Measurements from ENCODE around the gene ZNF444.

Gene ZNF444

DNA sequence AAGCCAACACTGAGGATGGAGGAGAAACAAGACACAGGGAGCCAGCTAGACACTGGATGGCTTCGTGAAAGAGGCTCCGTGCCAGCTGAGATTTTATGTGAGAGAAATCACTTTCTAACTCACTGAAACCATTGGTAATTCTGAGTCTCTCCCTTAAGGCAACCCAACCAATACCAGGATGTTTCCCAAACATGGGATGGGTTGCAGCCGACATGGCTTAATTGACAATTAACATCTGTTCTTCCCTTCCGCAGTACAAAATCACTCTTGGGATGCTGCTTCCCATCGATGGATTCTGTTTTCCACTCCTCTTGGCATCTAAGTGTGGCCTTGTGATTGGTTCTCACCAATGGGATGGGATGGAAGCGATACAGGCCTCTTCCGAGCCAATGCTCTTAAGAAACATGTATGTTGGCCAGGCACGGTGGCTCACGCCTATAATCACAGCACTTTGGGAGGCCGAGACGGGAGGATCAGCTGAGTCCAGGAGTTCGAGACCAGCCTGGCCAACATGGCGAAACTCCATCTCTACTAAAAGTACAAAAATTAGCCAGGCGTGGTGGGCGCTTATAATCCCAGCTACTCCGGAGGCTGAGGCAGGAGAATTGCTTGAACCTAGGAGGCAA is 17.7 kb upstream of the ZNF444 start:
- DNase-seq (ENCODE audit: low spot score): no peak

DNA sequence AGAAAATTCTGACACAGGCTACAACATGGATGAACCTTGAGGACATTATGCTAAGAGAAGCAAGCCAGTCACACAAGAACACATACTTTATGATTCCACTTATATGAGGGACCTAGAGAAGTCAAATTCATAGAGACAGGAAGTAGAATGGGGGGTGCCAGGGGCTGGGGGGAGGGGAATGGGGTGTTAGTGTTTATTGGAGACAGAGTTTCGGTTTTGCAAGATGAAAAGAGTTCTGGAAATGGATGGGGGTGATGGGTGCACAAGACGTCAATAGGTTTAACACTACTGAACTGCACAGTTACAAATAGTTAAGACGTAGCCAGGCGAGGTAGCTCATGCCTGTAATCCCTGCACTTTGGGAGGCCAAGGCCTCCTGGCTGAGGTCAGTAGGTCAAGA is 16.5 kb upstream of the ZNF444 start:
- DNase-seq (ENCODE audit: low spot score): no peak

DNA sequence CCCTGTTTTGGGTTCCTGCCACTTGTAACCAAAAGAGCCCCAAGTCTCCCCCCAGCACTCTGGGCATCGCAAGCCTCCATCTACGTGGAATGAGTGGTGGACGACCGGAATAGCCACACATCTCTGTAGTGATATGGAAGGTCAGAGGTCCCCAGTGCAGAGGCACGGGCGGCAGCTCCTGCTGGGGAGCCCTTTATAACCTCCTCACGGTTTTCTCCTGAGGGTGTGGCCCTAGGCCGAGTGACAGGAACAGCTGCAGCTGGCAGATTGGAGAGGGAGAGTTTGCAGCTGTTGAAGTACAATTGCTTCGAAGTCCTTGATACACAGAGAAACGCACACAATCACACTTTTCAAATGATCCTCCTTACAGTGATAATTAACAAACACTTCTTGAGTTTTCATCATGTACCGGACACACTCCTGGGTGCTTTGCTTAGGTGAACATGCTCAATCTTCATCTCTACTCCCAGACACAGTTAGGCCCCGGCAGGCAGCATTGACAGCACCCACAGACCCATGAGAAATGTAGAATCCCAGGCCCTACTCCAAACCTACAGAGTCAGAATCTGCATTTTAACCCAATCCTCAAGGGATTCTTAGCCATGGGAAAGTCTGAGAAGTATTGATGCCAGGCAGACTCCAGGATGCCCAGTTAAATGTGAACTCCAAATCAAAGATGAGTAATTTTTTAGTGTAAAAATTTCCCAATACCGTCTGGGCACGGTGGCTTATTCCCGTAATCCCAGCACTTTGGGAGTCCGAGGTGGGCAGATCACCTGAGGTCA is 15.1 kb upstream of the ZNF444 start:
- no peak for DNase-seq (ENCODE audit: low spot score)

DNA sequence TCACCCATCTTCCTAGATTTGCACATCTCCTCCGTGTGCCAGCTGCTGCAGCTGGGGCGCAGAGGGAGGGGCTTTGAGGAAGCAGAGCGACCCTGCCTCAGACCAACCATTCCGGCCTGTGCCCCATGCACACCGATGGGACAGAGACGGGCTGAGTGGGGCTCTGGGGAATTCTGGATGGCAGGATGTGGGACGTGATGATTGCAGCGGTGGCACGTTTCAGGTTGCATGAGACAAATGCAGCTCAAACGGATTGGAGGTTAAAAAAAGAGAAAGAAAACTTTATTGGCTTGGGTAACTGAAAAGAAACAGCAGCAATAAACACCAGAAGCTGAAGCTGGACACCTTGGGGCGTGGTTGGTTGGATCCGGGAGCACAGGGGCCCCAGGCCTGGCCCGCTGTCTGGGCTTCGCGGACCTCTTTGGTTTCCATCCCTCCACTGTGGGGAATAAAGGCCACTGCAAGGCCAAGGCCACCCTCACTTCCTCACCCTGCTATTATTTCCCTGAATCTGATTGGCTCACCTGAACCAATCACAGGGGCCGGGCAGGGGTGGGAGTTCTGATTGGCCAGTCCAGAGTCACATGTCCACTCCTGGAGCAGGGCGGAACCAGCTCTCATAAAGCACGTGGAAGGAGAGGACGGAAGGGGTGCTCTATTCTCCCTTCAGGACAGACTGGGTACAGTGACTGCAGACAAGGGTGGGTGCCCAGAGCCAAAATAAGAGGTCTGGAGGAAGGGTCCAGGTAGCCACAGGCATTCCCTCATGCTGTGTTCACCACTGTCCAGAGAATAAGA is 13.9 kb upstream of the ZNF444 start:
- DNase-seq (ENCODE audit: low spot score): no peak

DNA sequence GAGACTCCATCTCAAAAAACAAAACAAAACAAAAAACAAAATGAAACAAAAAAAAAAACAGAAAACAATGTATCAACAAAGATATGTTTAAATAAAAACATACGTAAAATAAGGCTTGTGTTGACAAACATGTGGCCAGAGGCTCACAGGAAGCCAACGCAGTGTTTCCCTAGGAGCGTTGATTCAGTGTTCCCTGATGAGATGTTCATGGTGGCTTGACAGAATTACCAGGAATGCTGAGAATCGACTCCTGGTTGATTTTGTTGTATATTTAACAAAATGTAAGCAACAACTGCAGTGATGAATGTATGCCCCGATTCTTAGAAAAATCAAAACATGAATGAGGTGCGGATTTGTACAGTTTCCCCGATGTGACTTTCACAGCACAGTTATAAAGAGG is 11.1 kb upstream of the ZNF444 start:
- no peak for DNase-seq (ENCODE audit: low spot score)

DNA sequence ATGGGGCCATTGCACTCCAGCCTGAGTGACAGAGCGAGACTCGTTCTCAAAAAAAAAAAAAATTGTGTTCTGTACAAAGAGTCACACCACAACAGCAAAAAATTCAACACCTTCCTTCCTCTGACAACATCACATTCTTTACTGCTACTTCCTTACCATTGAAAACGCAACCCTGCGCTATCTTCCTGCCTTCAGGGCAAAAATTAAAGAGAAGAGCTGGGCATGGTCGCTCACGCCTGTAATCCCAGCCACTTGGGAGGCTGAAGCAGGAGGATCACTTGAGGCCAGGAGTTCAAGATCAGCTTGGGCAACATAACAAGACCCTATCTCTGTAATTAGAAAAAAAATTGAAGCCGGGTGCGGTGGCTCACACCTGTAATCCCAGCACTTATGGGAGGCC is 9.4 kb upstream of the ZNF444 start:
- DNase-seq (ENCODE audit: low spot score): no peak

DNA sequence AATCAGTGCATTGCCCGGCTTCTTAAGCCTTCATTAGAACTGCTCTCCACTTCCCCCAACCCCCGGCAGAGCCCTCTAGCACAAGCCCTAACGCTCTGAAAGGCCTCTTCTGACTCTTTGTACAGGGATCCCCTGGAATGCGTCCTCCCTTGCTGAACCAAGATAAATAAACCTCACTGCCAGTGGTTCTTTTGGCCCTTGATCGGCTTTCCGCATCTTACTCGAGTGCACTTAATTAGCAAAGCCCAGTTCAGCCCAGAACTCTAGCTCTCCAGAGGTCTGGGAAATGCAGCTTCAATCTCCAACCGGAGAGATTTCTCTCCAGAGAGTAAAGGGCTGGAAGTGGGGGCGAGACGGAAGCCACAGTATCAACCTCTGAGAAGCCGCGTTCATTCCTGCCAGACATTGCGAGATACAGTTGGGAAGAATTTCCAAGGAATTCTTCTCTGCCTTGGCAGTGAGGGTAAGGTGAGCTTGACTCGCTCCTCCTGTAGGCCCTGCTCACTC is 8.7 kb upstream of the ZNF444 start:
- DNase-seq (ENCODE audit: low spot score): no peak

DNA sequence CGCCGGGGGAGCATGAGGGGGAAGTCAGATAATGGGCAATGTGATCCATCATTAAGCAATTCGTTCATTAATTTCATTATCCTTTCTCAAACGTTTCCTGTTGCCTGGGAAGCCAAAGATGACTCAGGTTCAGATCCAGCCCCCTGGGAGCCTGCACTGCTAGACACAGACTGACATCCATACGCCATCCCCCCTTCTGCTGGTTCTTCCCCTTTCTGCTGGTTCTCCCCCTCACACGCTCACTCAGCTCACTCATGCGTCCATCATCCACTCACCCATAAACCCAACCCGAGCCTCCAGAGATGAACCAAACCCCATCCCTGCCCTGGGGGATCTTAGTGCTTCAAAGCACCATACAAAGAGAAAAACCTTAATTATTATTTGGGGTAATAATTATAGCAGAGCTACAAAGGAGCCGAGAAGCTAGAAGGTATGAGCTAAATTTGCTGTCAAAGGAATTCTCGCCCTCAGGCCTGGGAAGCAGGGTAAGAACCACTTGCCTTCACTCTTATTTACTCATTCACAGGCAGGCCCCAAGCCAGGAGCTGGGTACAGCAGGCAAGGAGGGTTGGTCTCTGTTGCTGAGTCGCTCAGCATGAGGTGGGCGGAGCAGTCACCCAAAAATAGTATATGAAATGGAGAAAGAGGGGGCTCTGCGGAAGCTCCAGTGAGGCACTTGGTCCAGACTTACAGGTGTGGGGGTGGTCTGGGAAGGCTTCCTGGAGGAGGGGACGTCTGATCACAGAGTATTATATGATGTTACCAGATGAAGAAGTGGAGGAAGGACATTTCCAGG is 7.0 kb upstream of the ZNF444 start:
- DNase-seq (ENCODE audit: low spot score): no peak

DNA sequence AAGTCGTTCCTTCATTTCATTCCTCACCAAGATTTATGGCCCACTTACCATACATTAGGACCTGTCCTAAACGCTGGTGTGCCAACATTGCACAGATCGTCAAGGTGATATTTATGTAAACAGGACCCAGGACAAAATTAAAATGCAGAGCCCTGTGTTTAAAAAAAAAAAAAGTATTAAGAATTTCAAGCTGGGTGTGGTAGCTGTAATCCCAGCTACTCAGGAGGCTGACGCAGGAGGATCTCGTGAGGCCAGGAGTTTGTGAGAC is 6.5 kb upstream of the ZNF444 start:
- DNase-seq (ENCODE audit: low spot score): no peak

DNA sequence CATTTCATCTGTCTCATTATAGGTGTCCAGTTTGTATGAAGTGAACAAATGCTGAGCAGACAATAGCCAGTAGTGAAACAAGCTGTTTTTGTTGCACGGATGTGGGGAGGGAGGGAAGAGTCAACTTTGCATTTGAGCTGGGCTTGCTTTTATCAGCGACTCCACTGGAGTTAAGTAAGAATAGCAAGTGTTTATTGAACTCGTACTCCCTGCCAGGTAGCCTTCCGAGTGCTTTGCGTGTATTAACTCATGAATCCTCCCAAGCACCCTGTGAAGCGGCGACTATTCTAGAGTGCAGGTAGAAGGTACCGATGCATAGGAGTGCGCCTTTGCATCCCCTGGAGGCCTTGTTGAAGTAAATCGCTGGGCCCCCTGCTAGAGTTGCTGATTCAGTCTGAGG is 4.7 kb upstream of the ZNF444 start:
- DNase-seq (ENCODE audit: low spot score): no peak

DNA sequence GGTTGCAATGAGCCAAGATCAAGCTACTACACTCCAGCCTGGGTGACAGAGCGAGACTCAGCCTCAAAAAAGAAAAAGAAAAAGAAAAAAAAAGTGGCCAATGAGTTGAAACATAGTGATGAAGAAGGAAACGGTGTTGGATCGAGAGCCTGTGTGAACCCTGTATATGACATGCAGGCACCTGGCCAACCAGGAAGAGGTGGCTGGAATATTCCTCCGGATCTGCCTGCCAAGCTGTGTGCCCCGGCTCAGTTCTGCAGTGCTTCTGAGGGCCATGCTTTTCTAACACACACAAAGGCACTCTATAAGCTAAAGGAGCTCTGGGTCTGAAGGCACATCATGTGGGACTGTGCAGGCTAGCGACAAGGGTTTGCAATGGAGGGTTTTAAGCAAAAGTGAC is 3.7 kb upstream of the ZNF444 start:
- DNase-seq (ENCODE audit: low spot score): no peak

DNA sequence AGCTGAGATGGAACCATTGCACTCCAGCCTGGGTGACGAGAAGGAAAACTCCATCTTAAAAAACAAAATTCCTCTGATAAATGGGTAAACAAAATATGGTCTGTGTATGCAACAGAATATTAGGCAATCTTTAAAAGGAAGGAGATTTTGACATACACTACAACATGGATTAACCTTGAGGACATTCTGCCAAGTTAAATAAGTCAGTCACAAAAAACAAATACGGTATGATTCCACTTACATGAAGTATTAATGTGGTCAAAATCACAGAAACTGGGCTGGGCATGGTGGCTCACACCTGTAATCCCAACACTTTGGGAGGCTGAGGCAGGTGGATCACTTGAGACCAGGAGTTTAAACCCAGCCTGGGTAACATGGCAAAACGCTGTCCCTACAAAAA is 3.0 kb upstream of the ZNF444 start:
- no peak for DNase-seq (ENCODE audit: low spot score)

DNA sequence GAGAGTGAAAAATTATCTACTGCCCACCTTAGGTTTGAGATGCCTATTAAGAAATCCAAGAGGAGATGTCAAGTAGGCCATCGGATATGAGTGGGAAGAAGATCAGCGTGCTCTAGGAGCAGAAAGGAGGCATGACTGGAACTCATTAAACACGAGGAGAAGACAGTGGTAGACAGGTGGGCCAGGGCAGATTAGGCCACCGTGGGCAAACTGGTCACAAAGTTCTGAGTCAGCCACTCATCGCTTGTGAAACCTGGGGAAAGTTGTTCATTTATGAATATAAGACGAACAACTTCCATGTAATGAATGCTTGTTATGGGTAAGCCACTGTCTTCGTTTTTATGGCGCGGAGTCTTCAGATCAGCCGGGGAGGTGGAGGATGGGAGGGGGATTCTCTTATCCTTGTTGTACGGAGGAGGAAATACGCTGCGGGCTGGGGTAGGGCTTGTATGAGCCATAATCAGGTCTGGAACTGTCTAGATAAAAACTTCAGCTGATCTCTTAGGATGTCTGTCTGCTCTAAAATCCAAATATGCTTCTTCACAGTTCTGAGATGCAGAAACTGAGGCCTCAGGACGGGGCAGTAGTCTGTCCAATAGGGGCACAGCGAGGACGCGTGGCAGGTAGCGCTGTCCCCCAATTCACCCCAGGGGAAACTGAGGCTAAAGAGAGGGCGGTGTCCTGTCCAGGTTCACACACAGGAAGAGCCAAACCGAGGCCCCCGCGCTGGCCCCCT is 1.1 kb upstream of the ZNF444 start:
- DNase-seq (ENCODE audit: low spot score): no peak

DNA sequence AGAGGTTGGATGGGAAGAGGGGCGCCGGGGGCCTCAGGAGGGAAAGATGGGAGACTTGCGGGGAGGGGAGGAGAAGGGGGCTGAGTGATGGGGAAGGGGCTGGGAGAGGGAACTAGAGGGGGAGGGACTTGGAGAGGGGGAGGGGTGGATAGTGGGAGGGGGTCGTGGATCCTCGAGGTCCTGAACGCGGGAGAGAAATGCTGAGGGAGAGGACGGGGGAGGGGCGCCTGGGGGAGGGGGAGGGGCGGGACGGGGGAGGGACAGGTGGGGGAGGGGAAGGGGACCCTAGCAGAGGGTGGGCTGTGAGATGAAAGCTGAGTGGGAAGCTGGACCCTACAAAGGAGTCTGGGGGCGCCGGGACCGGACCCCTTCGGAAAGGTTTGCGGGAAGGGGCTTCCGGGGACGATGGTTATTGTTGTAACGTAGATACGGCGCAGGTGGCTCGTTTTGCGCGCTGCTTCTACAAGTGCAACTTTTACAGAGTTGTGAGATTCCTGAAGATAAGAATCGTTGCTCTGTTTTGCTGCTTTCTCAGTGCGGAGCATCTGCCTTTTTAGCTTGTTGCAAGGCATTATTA is 418 bp downstream of the ZNF444 start:
- DNase-seq (ENCODE audit: low spot score): no peak

DNA sequence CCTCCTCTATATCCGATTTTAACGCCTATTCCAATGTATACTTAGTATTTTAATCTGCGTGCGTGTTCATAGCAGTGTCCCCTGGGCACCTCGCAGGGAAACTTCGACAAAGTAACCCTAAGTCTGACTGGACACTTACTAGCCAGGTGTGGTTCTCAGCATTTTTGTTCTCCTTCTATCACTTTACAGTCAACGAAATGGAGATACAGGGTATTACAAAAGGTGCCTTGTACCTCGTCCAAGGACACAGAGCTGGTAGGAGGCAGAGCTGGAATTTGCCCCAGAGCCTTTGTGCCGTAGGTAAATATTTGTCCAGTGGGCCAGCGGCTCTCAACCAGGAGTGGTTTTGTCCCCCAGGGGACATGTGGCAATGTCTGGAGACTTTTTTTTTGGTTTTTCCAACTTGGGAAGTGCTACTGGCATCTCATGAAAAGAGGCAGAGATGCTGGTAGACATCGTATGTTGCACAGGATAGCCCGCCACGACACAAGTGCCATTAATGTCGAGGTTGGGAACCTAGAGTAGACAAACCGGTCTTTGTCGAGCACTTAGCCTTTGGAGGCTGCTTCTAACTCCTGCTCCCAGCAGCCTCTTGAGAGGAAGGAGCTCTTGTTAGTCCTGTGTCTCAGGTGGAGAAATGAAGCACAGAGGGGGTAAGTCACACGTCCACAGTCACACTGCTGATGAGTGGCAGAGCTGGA is 1.1 kb downstream of the ZNF444 start:
- DNase-seq (ENCODE audit: low spot score): no peak

DNA sequence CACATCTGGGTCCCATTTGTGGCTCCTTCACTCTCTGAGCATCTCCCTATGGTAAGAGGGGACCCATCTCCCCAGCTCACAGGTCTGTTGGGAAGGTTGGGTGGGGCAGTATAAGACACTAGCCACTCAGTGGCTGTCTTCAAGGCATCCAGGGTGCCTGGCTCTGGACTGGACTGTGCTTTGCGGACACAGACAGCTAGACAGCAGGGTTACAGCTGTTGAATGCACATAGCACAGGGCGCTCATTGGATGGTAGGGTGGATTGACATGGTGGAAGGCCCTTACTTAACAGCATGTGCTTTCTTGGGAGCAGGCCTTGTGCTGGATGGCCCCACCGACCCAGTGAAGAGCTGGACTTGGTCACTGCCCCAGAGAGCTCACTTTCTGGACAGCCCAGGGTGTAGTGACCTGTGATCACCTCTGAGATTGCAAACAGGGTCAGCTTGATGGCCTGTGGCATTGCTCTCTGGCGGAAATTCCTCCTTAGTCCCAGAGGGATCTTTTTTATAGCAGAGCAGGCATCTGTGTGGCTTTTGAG is 1.9 kb downstream of the ZNF444 start:
- no peak for DNase-seq (ENCODE audit: low spot score)

DNA sequence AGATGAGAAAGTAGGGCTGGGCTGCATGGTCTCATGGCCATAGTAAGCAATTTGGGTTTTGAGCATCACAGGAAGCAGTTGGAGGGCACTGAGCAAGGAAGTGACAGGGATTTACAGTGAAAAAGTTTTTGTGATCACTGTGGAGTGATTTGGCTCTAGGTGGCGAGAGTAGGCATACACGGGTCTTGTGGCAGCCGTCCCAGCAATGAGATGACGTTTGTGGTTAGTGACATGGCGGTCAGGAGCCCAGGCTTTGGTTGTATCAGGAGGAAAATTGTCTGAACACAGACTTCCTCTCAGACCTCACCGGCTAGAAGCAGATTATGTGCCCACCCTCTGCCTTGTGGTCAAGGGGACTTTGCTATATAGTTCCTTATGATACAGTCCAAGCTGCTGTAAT is 3.3 kb downstream of the ZNF444 start:
- no peak for DNase-seq (ENCODE audit: low spot score)

DNA sequence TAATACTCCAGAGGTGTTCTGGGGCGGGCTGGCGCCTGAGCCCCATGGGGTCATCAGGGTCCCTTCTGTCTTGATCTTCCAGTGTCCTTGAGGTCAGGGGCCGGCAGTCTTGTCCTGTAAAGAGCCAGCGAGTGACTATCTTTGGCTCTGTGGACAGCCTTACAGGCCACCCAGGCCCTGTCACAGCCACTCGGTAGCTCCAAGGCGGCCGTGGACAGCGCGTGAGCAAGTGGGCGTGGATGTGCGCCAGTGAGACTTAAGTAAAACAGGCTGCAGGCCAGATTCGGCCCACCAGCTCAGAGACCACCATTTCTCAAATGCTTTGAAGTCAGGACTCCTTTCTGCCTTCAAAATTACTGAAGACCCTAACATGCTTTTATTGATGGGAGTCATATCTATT is 3.7 kb downstream of the ZNF444 start:
- DNase-seq (ENCODE audit: low spot score): no peak

DNA sequence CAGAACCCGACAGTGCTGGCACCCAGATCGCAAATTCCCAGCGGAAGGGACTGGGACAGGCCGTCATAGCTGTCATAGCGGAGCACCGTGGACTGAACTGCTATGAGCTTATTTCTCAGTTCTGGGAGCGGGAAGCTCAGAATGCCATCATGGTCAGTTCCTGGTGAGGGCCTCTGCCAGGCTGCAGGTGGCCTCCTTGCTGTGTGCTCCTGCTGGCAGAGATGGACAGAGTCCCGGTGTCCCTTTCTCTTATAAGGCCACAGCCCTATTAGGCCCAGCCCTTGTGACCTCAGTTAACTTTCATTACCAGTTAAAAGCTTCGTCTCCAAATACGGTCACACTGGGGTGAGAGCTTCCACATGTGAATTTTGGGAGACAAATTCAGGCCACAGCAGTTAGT is 4.6 kb downstream of the ZNF444 start:
- DNase-seq (ENCODE audit: low spot score): no peak

DNA sequence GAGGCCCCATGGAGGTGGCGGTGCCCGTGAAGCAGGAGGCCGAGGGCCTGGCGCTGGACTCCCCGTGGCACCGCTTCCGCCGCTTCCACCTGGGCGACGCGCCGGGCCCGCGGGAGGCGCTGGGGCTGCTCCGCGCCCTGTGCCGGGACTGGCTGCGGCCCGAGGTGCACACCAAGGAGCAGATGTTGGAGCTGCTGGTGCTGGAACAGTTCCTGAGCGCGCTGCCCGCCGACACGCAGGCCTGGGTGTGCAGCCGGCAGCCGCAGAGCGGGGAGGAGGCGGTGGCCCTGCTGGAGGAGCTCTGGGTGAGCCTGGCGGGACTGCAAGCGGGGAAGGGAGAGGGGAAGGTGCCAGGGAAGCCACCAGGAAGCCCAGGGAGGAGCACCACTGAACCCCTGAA is 5.8 kb downstream of the ZNF444 start:
- DNase-seq (ENCODE audit: low spot score): no peak

DNA sequence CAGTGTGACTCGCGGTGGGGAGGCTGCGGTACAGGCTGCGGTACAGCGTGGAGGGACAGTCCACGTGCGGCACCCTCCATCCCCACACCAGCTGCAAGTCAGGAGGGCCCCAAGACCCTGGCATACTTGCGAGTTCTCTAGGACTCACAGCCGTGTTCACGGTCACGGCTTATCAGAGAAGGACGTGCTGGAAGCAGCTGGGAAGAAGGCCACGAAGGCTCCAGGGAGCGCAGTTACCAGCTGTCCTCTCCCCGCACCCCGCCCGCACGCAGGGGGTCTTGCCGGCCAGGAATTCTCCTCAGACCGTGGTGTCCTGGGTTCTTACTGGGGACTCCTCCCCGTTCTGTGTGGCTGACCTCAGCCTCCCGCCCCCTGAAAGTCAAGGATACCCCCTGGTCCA is 6.2 kb downstream of the ZNF444 start:
- no peak for DNase-seq (ENCODE audit: low spot score)
